Mesenchymal stem cell (in vitro differentiated cells and primary cell): ENCODE data around the gene GRM7.

Source experiments
- DNase-seq: peaks from one replicate; pipeline ENCODE4 v3.0.0-alpha.2; 2013
- H2AFZ ChIP-seq: one replicate; pipeline ENCODE4 v1.6.1; 2013; ENCODE audit warnings: low read depth, mild to moderate bottlenecking, control low read depth, inconsistent platforms, low read length, moderate library complexity
- H2AK5ac ChIP-seq: 2 replicates; pipeline ENCODE4 v1.6.1; 2013; ENCODE audit warnings: low read length, moderate library complexity, mild to moderate bottlenecking, inconsistent platforms; ENCODE audit not compliant: severe bottlenecking
- H2BK120ac ChIP-seq: one replicate; pipeline ENCODE4 v1.6.1; 2013; ENCODE audit warnings: low read depth, mild to moderate bottlenecking, inconsistent platforms, low read length, moderate library complexity
- H2BK12ac ChIP-seq, 2 experiments: one replicate each; pipeline ENCODE4 v1.6.1; 2013; ENCODE audit warnings: inconsistent platforms in 2 of 2, low read length in 2 of 2, mild to moderate bottlenecking in 2 of 2, moderate library complexity in 2 of 2, control low read depth in 1 of 2
- H2BK15ac ChIP-seq: one replicate; pipeline ENCODE4 v1.6.1; 2013; ENCODE audit warnings: mild to moderate bottlenecking, low read depth, inconsistent platforms; ENCODE audit not compliant: poor library complexity, severe bottlenecking
- H2BK5ac ChIP-seq: 2 replicates; pipeline ENCODE4 v1.6.1; 2013; ENCODE audit warnings: low read depth, mild to moderate bottlenecking, low read length, control low read depth, inconsistent platforms; ENCODE audit not compliant: poor library complexity, severe bottlenecking
- H3K14ac ChIP-seq, 2 experiments: one replicate each; pipeline ENCODE4 v1.6.1; 2013; ENCODE audit warnings: inconsistent platforms in 2 of 2, low read length in 2 of 2, control low read depth in 1 of 2, mild to moderate bottlenecking in 1 of 2, moderate library complexity in 1 of 2
- H3K18ac ChIP-seq, 2 experiments: one replicate each; pipeline ENCODE4 v1.6.1; 2013; ENCODE audit warnings: inconsistent platforms in 2 of 2, low read length in 2 of 2, control low read depth in 1 of 2, low read depth in 1 of 2, mild to moderate bottlenecking in 1 of 2
- H3K23ac ChIP-seq, 2 experiments: one replicate each; pipeline ENCODE4 v1.6.1; 2013; ENCODE audit warnings: inconsistent platforms in 2 of 2, low read length in 2 of 2, mild to moderate bottlenecking in 2 of 2, moderate library complexity in 2 of 2, control low read depth in 1 of 2
- H3K27ac ChIP-seq: 2 replicates; pipeline ENCODE4 v1.5.1; 2013; ENCODE audit warnings: mild to moderate bottlenecking, moderate library complexity, low read length, control low read depth, inconsistent platforms; ENCODE audit not compliant: poor library complexity, severe bottlenecking
- H3K27me3 ChIP-seq, 2 experiments: 2 replicates each; pipeline versions ENCODE4 v1.6.1 to v1.7.0; 2013; ENCODE audit warnings: low read length in 2 of 2, mild to moderate bottlenecking in 2 of 2, moderate library complexity in 2 of 2, control low read depth in 1 of 2, inconsistent platforms in 1 of 2; ENCODE audit not compliant: control insufficient read depth in 1 of 2, insufficient read depth in 1 of 2
- H3K36me3 ChIP-seq, 2 experiments: 2 replicates each; pipeline versions ENCODE4 v1.6.1 to v1.7.0; 2013; ENCODE audit warnings: low read length in 2 of 2, control low read depth in 1 of 2, inconsistent platforms in 1 of 2, low read depth in 1 of 2, mild to moderate bottlenecking in 1 of 2; ENCODE audit not compliant: insufficient read depth in 2 of 2, control insufficient read depth in 1 of 2
- H3K4ac ChIP-seq, 2 experiments: one replicate each; pipeline ENCODE4 v1.6.1; 2013; ENCODE audit warnings: inconsistent platforms in 2 of 2, low read length in 2 of 2, mild to moderate bottlenecking in 2 of 2, moderate library complexity in 2 of 2, control low read depth in 1 of 2, low read depth in 1 of 2
- H3K4me1 ChIP-seq: 2 replicates; pipeline ENCODE4 v1.6.1; 2013; ENCODE audit warnings: low read depth, low read length, control low read depth; ENCODE audit not compliant: control insufficient read depth, insufficient read depth
- H3K4me2 ChIP-seq: 2 replicates; pipeline ENCODE4 v1.6.1; 2013; ENCODE audit warnings: low read length, mild to moderate bottlenecking, inconsistent platforms; ENCODE audit not compliant: poor library complexity, severe bottlenecking
- H3K4me3 ChIP-seq, 2 experiments: 2 replicates each; pipeline versions ENCODE4 v1.5.1 to v1.7.0; 2013; ENCODE audit warnings: low read length in 2 of 2, mild to moderate bottlenecking in 2 of 2, control low read depth in 1 of 2, low read depth in 1 of 2; ENCODE audit not compliant: insufficient read depth in 1 of 2
- H3K79me1 ChIP-seq: replicated peaks from 2 replicates; pipeline ENCODE4 v1.6.1; 2013; ENCODE audit warnings: mild to moderate bottlenecking, control low read depth, low read length, inconsistent platforms; ENCODE audit not compliant: poor library complexity, severe bottlenecking
- H3K9ac ChIP-seq: 2 replicates; pipeline ENCODE4 v1.7.0; 2013; ENCODE audit warnings: mild to moderate bottlenecking, low read length, moderate library complexity
- H3K9me3 ChIP-seq: 2 replicates; pipeline ENCODE4 v1.7.0; 2013; ENCODE audit warnings: mild to moderate bottlenecking, low read length; ENCODE audit not compliant: control insufficient read depth
- H4K8ac ChIP-seq: one replicate; pipeline ENCODE4 v1.6.1; 2013; ENCODE audit warnings: inconsistent platforms, mild to moderate bottlenecking, low read length, moderate library complexity
- H4K91ac ChIP-seq: one replicate; pipeline ENCODE4 v1.6.1; 2013; ENCODE audit warnings: mild to moderate bottlenecking, low read length, inconsistent platforms
- WGBS: methylation state at CpG from one replicate; pipeline ENCODE4 v1.1.7; 2013; ENCODE audit warnings: mixed read lengths; 5-methylcytosine and 5-hydroxymethylcytosine counted together

GRM7 gene

DNA sequence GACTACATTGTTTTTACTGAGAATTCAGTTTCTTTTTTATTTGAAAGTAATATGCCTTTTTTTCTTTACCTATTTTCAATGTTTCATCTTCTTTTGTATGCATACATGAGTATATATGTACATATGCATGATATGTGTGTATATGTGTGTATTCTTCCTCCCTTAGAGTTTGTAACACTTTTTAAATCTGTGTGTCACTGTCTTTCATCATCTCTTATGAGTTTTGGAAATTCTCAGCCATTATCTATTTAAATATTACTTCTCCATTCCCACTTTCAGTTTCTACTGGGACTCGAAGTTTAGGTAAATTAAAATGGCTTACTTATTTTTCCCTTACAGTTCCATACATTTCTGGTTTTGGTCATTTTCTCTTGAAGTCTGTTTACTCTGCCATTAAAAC lies 754.1 kb downstream of the GRM7 start:
- H3K27ac ChIP-seq, result no peak overlapping the region
- H3K79me1 ChIP-seq, result no peaks in the 10 kb centered on the region
- no peak overlapping the region for H2BK15ac ChIP-seq
- DNase-seq, result no peak
- no peak overlapping the region for H2AK5ac ChIP-seq
- H2AFZ ChIP-seq, result no peak overlapping the region
- no peak overlapping the region for H3K18ac ChIP-seq
- no peak overlapping the region for H4K91ac ChIP-seq
- H2BK120ac ChIP-seq, result no peak overlapping the region
- no peak overlapping the region for H4K8ac ChIP-seq
- no peak overlapping the region for H3K4ac ChIP-seq
- no peak overlapping the region for H3K23ac ChIP-seq
- H2BK5ac ChIP-seq, result no peak overlapping the region
- H3K27me3 ChIP-seq, result no peaks in the 10 kb centered on the region
- H3K9ac ChIP-seq, result no peak overlapping the region
- no peaks in the 10 kb centered on the region for H3K36me3 ChIP-seq
- H2BK12ac ChIP-seq, result no peak overlapping the region
- H3K4me3 ChIP-seq, result no peak overlapping the region
- whole genome bisulfite sequencing, result 94% methylated on average over 1 of the region's 1 CpG
- H3K9me3 ChIP-seq, result peaks cover 6% of the 10 kb centered on the region
- H3K4me1 ChIP-seq, result no peaks in the 10 kb centered on the region
- H3K4me2 ChIP-seq, result no peak overlapping the region
- no peak overlapping the region for H3K14ac ChIP-seq

DNA sequence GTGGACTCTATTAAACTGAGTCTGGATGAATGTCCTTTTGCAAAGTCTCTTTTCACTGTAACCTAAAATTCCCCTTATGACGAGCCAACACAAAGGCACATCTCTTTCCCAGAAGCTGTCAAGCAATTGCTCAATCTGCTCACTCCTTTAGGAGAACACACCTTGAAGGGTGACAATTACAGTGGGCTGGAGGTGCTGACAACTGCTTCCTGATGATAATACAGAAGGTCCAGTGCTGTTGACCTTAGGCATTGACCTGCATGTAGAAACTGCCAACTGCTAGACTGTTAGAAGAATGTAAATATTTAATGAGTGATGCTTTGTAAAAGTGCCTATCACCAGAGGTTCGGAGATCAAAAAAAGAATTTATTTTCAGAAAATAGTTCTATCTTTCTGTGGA lies 757.7 kb downstream of the GRM7 start:
- Histone ChIP-seq H2BK12ac (no peak overlapping the region), H3K79me1 (no peaks in the 10 kb centered on the region), H3K4ac (no peak overlapping the region), H2AK5ac (no peak overlapping the region), H3K4me3 (no peak overlapping the region), H3K4me1 (no peaks in the 10 kb centered on the region), H2BK15ac (no peak overlapping the region), H3K23ac (no peak overlapping the region), H3K14ac (no peak overlapping the region), H3K27ac (no peak overlapping the region), H2AFZ (no peak overlapping the region), H4K8ac (no peak overlapping the region), H3K18ac (no peak overlapping the region), H3K4me2 (no peak overlapping the region), H3K9ac (no peak overlapping the region), H3K36me3 (no peaks in the 10 kb centered on the region), H3K9me3 (no peaks in the 10 kb centered on the region), H2BK120ac (no peak overlapping the region), H3K27me3 (no peaks in the 10 kb centered on the region), H4K91ac (no peak overlapping the region), H2BK5ac (no peak overlapping the region)
- 80% methylated on average over 1 of the region's 2 CpGs for WGBS
- DNase-seq, result no peak

DNA sequence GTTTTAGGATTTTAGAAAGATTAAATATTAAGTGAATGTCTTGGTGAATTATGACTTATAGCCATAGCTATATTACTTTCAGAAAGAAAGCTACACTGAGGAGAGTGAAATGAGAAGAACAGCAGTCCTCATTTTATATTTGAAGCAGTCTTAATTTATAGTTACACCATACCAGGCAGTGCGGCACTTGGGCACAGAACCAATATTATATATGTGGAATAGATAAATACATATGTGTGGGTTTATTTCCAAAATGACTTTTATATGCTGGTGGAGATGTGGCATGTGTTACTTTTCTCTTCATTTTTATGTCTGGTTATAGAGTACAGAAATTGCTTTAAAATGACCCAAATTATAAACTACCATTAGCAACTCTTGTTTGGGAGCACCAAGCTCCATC lies 759.5 kb downstream of the GRM7 start:
- Histone ChIP-seq H3K4ac (no peak overlapping the region), H2AFZ (no peak overlapping the region), H2BK15ac (no peak overlapping the region), H4K8ac (no peak overlapping the region), H3K27me3 (no peaks in the 10 kb centered on the region), H3K79me1 (no peaks in the 10 kb centered on the region), H3K14ac (no peak overlapping the region), H4K91ac (no peak overlapping the region), H3K27ac (no peak overlapping the region), H2BK120ac (no peak overlapping the region), H3K23ac (no peak overlapping the region), H3K4me2 (no peak overlapping the region), H2BK5ac (no peak overlapping the region), H3K4me1 (no peaks in the 10 kb centered on the region), H3K9me3 (no peaks in the 10 kb centered on the region), H3K36me3 (no peaks in the 10 kb centered on the region), H3K9ac (no peak overlapping the region), H3K18ac (no peak overlapping the region), H3K4me3 (no peak overlapping the region), H2AK5ac (no peak overlapping the region), H2BK12ac (no peak overlapping the region)
- DNase-seq, result no peak
- WGBS, result no CpG with 5 or more reads among the region's 1 CpG

DNA sequence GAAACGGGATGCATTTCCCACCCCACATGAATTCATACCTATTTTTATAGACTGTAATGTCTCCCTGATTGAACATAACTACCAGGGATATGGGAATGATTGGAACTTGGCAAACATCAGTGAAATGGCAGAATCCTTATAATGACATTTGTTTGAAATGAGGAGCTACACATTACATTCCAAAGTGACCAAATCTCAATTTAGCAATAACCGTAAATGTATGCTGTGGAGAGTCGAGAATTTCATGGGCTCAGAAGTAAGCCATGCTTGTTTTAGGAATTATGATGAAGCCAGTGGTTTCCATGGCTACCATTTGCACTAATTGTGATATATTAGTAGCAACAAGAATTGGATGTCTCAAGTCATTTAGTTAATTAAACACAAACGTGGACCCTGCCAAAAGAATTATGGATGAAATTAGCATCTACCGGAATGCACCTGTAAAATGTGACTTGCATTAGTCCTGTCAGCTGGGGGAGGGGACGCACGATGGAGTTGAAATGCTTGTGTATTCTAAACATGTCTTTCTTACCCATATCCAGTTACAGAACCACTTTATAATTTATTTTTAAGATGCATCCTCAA lies 760.2 kb downstream of the GRM7 start:
- Histone ChIP-seq H2BK5ac (no peak overlapping the region), H3K36me3 (no peaks in the 10 kb centered on the region), H2AK5ac (no peak overlapping the region), H2BK15ac (no peak overlapping the region), H4K91ac (no peak overlapping the region), H3K4me2 (no peak overlapping the region), H3K79me1 (no peaks in the 10 kb centered on the region), H2BK12ac (no peak overlapping the region), H2BK120ac (no peak overlapping the region), H3K4me3 (no peak overlapping the region), H3K9ac (no peak overlapping the region), H3K9me3 (no peaks in the 10 kb centered on the region), H3K23ac (no peak overlapping the region), H3K27me3 (no peaks in the 10 kb centered on the region), H3K14ac (no peak overlapping the region), H2AFZ (no peak overlapping the region), H4K8ac (no peak overlapping the region), H3K4ac (no peak overlapping the region), H3K18ac (no peak overlapping the region), H3K27ac (no peak overlapping the region), H3K4me1 (no peaks in the 10 kb centered on the region)
- 76% methylated on average over 4 of the region's 7 CpGs for WGBS
- DNase-seq, result no peak
